Ovary (tissue), 9 donors: ENCODE results near the gene SLC22A13. TPM values are rescaled to one million over a fixed set of nuclear protein-coding genes. Genes with fewer than 3 reads are reported as not detected.

Experiments
- DNase-seq, 5 donors: peaks; one replicate each; pipeline ENCODE4 v3.0.0-alpha.2; 2019 to 2020
- H3K27ac ChIP-seq, 2 donors: fragments of 200-600 bp; one replicate each; pipeline versions ENCODE4 v1.5.1 to v1.8.0; 2019 to 2022
- H3K27me3 ChIP-seq: fragments of 200-600 bp; one replicate; pipeline ENCODE4 v1.8.0; 2022
- H3K36me3 ChIP-seq: fragments of 200-600 bp; sonication (generic); one replicate; pipeline ENCODE4 v1.5.1; 2019
- H3K4me1 ChIP-seq: one replicate; pipeline ENCODE4 v1.8.1; 2013; ENCODE audit warnings: mild to moderate bottlenecking, moderate library complexity; ENCODE audit not compliant: insufficient read depth
- H3K4me3 ChIP-seq: fragments of 200-600 bp; sonication (generic); one replicate; pipeline ENCODE4 v1.5.1; 2017
- H3K9me3 ChIP-seq, 2 donors: fragments of 200-600 bp in 1 of 2; sonication (generic) in 1 of 2; one replicate each; pipeline versions ENCODE4 v1.5.1 to v1.8.1; 2013 to 2019; ENCODE audit warnings: mild to moderate bottlenecking in 1 of 2, moderate library complexity in 1 of 2
- CTCF ChIP-seq, 3 donors: fragments of 450-650 bp in 2 of 3; fragments of 200-600 bp in 1 of 3; IDR thresholded peaks; one replicate each; pipeline versions ENCODE4 v1.5.1 to v1.8.0; 2016 to 2022; ENCODE audit warnings: antibody characterized with exemption in 3 of 3, mild to moderate bottlenecking in 1 of 3
- EP300 ChIP-seq: sonication (generic); formaldehyde crosslinking; IDR thresholded peaks from one replicate; pipeline ENCODE4 v1.6.1; 2017; ENCODE audit warnings: antibody characterized with exemption
- POLR2A ChIP-seq: fragments of 450-650 bp; IDR thresholded peaks from one replicate; pipeline ENCODE4 v1.6.1; 2017; ENCODE audit warnings: antibody characterized with exemption, mild to moderate bottlenecking, moderate library complexity
- WGBS, 3 donors: extraction: QIAGEN DNeasy Blood & Tissue Kit in 1 of 3; methylation state at CpG; one replicate each; pipeline versions ENCODE4 v1.1.5 to v1.1.7; 2013 to 2017; 5-methylcytosine and 5-hydroxymethylcytosine counted together
- intact Hi-C, 4 donors: fragments of 100-400 bp; cut with DNase I; formaldehyde crosslinking; loops; one replicate each; pipeline versions ENCODE4 v1.11.0 to v1.15.1; 2022 to 2023
- polyA plus RNA-seq, 2 donors: library from polyadenylated mRNA; stranded (reverse); fragments of 200-250 nt in 1 of 2; fragments of 350-450 nt in 1 of 2; fragmentation: Illumina TruSeq in 1 of 2; extraction: RNeasy Lipid Tissue Mini Kit (QIAGEN cat#74804) in 1 of 2; gene quantifications; one replicate each; pipeline ENCODE4 v1.2.3, GENCODE V29; 2013 to 2014
- small RNA-seq: library from RNA; depleted of rRNA; stranded (forward); fragments of <200 nt; gene quantifications from one replicate; pipeline ENCODE3, GENCODE V24; 2016
- total RNA-seq, 7 donors: library from RNA; depleted of rRNA in 2 of 7; stranded (reverse); fragments of >200 nt in 2 of 7; fragmentation: NEBNext Ultra II Directional in 3 of 7; extraction: Animal tissue kit (Norgen Biotek cat#: 25700) in 3 of 7; gene quantifications; one replicate each; pipeline versions ENCODE4 v1.1.0 to v1.2.4, GENCODE V29; 2016 to 2023
- donor health status: DM: no; HTN: no; CAD: no; lungs with moderate emphysema.
- donor health status: DM: no; HTN: no; CAD: no.
- donor health status: Bipolar disorder and iron deficiency.
- donor health status: DM: yes; HTN: yes; CAD: no.
- donor health status: DM: no; HTN: no; CAD: no.
- donor health status: DM: yes; HTN: yes; CAD: no.

The SLC22A13 gene
- total and polyA plus RNA-seq, 9 donors = 0.12 to 0.46 (median 0.18) TPM; not detected in 4

DNA sequence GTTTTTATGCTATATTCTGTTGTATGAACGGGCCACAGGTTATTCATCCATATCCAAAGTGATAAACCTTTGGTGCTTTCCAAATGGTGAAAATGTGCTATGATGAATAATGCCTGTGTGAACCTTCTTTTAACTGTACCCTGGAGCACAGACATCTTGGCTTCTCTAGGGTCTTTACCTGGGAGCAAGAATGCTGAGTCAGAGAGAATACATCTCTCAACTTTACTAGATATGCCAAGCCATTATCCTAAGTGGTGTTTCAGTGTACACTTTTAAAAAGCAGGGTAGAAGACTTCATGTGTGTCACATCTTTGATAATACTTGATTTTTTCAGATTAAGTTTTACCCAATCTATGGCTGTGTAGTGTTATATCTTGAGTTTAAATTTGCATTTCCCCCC lies 57.4 kb downstream of the SLC22A13 start:
- Histone ChIP-seq H3K4me3 (no peak overlapping the region), H3K27ac (no peak overlapping the region), H3K27me3 (no peaks in the 10 kb centered on the region), H3K4me1 (no peaks in the 10 kb centered on the region), H3K9me3 (no peaks in the 10 kb centered on the region), H3K36me3 (no peaks in the 10 kb centered on the region)
- 79 to 97% (median 82%) methylated on average over 1 of the region's 1 CpG for WGBS, 3 donors
- intact Hi-C loops = no loop called here
- no peak for TF ChIP-seq POLR2A
- no peak for TF ChIP-seq EP300
- TF ChIP-seq CTCF (IDR thresholded peaks at IDR 0.05) = no peak
- DNase-seq = no peak

GRCh38 chr3:38325256-38325655 lies 59.6 kb downstream of the SLC22A13 start:
- Histone ChIP-seq H3K27ac (no peak overlapping the region), H3K4me1 (no peaks in the 10 kb centered on the region), H3K36me3 (no peaks in the 10 kb centered on the region), H3K4me3 (no peak overlapping the region), H3K9me3 (no peaks in the 10 kb centered on the region), H3K27me3 (no peaks in the 10 kb centered on the region)
- DNase-seq = no peak
- intact Hi-C loops = no loop called here
- 72 to 83% (median 78%) methylated on average over 2 of the region's 2 CpGs for WGBS, 3 donors
- no peak for TF ChIP-seq EP300

DNA sequence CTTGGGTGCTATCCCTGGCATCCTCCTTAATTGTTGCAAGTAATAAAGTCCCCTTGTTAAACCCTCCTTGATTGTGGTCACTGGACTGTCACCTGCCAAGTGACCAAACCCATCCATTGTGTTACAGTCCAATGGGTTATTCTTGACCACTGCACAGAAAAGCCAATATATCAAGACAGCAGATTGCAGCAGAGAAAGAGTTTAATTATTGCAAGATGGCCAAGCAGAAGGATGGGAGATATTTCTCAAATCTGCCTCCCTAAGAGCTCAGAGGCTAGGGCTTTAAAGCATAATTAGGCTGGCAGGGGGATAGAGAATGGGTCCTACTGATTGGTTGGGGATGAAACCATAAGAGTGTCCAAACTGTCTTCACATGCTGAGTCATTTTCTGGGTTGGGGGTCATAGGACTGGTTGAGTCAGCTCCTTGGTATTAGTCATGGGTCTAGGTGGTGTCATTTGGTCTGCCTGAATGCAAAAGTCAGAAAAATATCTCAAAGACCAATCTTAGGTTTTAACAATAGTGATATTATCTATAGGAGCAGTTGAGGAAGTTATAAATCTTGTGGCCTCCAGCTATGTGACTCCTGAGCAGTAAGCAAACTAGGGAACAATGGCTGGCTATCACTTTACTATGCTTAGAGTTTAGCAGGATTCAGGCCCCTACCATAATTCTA lies 61.9 kb downstream of the SLC22A13 start:
- Histone ChIP-seq H3K36me3 (no peaks in the 10 kb centered on the region), H3K27ac (no peak overlapping the region), H3K4me3 (no peak overlapping the region), H3K4me1 (no peaks in the 10 kb centered on the region), H3K27me3 (no peaks in the 10 kb centered on the region), H3K9me3 (no peaks in the 10 kb centered on the region)
- TF ChIP-seq EP300 = no peak
- no peak for TF ChIP-seq CTCF (IDR thresholded peaks at IDR 0.05)
- no peak for TF ChIP-seq POLR2A
- DNase-seq = no peak
- intact Hi-C loops = no loop called here

Small RNA genes within 50 kb of the gene (small RNA-seq; reads per million reads assigned to genes)
- not detected for gene RNU6-235P

Other genes with a start within 250 kb of the SLC22A13 start
- gene PLCD1, start 236.2 kb upstream of the SLC22A13 start, total RNA-seq = 10 to 100 TPM; 12.3 to 62.3 (median 27.0) TPM
- 10 to 100 TPM; 21.2 to 30.0 TPM for gene PLCD1, start 236.2 kb upstream of the SLC22A13 start, polyA plus RNA-seq
- 10 to 100 TPM in 1 of 7 donors, 1 to 10 TPM in 5, under 1 TPM in 1; 0.99 to 23.8 (median 3.7) TPM for gene DLEC1, start 226.6 kb upstream of the SLC22A13 start, total RNA-seq
- gene DLEC1, start 226.6 kb upstream of the SLC22A13 start, polyA plus RNA-seq = 1 to 10 TPM in 1 of 2 donors, under 1 TPM in 1; 0.93 to 1.5 TPM
- 10 to 100 TPM; 27.1 to 50.4 (median 44.9) TPM for gene ACAA1, start 128.7 kb upstream of the SLC22A13 start, total RNA-seq
- 10 to 100 TPM; 41.3 to 42.7 TPM for gene ACAA1, start 128.7 kb upstream of the SLC22A13 start, polyA plus RNA-seq
- 10 to 100 TPM; 12.8 to 32.5 (median 24.0) TPM for gene MYD88, start 127.2 kb upstream of the SLC22A13 start, total RNA-seq
- 10 to 100 TPM; 19.1 to 58.9 TPM for gene MYD88, start 127.2 kb upstream of the SLC22A13 start, polyA plus RNA-seq
- 10 to 100 TPM; 17.0 to 41.1 (median 29.4) TPM for gene OXSR1, start 100.3 kb upstream of the SLC22A13 start, total RNA-seq
- 10 to 100 TPM; 12.4 to 24.9 TPM for gene OXSR1, start 100.3 kb upstream of the SLC22A13 start, polyA plus RNA-seq
- under 1 TPM in 1 of 7 donors, not detected in 6; 0.12 TPM for gene SLC22A14, start 16.5 kb downstream of the SLC22A13 start, total RNA-seq
- gene SLC22A14, start 16.5 kb downstream of the SLC22A13 start, polyA plus RNA-seq = under 1 TPM in 1 of 2 donors, not detected in 1; 0.55 TPM
- 1 to 10 TPM; 1.4 to 7.0 (median 5.6) TPM for gene XYLB, start 81.0 kb downstream of the SLC22A13 start, total RNA-seq
- 1 to 10 TPM; 1.8 to 3.5 TPM for gene XYLB, start 81.0 kb downstream of the SLC22A13 start, polyA plus RNA-seq
- 10 to 100 TPM in 5 of 7 donors, 1 to 10 TPM in 2; 6.0 to 16.0 (median 10.8) TPM for gene ACVR2B, start 188.1 kb downstream of the SLC22A13 start, total RNA-seq
- gene ACVR2B, start 188.1 kb downstream of the SLC22A13 start, polyA plus RNA-seq = 1 to 10 TPM; 3.3 to 3.7 TPM
- 10 to 100 TPM in 1 of 7 donors, 1 to 10 TPM in 6; 7.7 to 14.8 (median 9.0) TPM for gene EXOG, start 230.5 kb downstream of the SLC22A13 start, total RNA-seq
- 10 to 100 TPM in 1 of 2 donors, 1 to 10 TPM in 1; 5.4 to 12.6 TPM for gene EXOG, start 230.5 kb downstream of the SLC22A13 start, polyA plus RNA-seq